HepG2 (cell line): ENCODE data around the gene ZCCHC10. TPM values are rescaled to one million over a fixed set of nuclear protein-coding genes. Genes with fewer than 3 reads are reported as not detected.

Experiments
- HDAC1 ChIP-seq: sonication (generic); formaldehyde crosslinking; IDR thresholded peaks from 2 replicates; pipeline ENCODE4 v1.5.1; 2020; ENCODE audit warnings: mild to moderate bottlenecking, missing genetic modification reagents
- HINFP ChIP-seq: sonication (generic); formaldehyde crosslinking; IDR thresholded peaks from 2 replicates; pipeline ENCODE4 v1.4.0; 2020; ENCODE audit warnings: low read depth, mild to moderate bottlenecking, missing genetic modification reagents
- KIAA2018 ChIP-seq: sonication (generic); formaldehyde crosslinking; IDR thresholded peaks from 2 replicates; pipeline ENCODE4 v1.5.0; 2020; ENCODE audit warnings: mild to moderate bottlenecking, missing genetic modification reagents, borderline replicate concordance
- NFYC ChIP-seq: IDR thresholded peaks from 2 replicates; pipeline ENCODE4 v1.6.1; 2016; ENCODE audit warnings: missing genetic modification reagents, missing compliant biosample characterization
- POLR2AphosphoS5 ChIP-seq: IDR thresholded peaks from 2 replicates; pipeline ENCODE4 v1.6.1; 2012; ENCODE audit warnings: low read depth, low read length
- SMARCC2 ChIP-seq: fragments of 450-650 bp; IDR thresholded peaks from 2 replicates; pipeline ENCODE4 v1.6.1; 2017; ENCODE audit warnings: antibody characterized with exemption, mild to moderate bottlenecking
- TEAD3 ChIP-seq: optimal IDR thresholded peaks from 2 replicates; pipeline ENCODE3; 2016; ENCODE audit warnings: borderline replicate concordance
- ZNF343 ChIP-seq: sonication (generic); formaldehyde crosslinking; IDR thresholded peaks from 2 replicates; pipeline ENCODE4 v1.4.0; 2020; ENCODE audit warnings: mild to moderate bottlenecking, missing genetic modification reagents
- ZNF670 ChIP-seq: sonication (generic); formaldehyde crosslinking; IDR thresholded peaks from 2 replicates; pipeline ENCODE4 v1.8.0; 2022; ENCODE audit warnings: mild to moderate bottlenecking, missing genetic modification reagents, borderline replicate concordance
- ZNF790 ChIP-seq: sonication (generic); formaldehyde crosslinking; IDR thresholded peaks from 2 replicates; pipeline ENCODE4 v1.8.0; 2022; ENCODE audit warnings: missing genetic modification reagents, mild to moderate bottlenecking, borderline replicate concordance
- polyA plus RNA-seq, 8 experiments: library from polyadenylated mRNA; depleted of rRNA in 3 of 8; stranded (reverse) in 7 of 8; unstranded in 1 of 8; fragments of >200 nt; fragmentation: Illumina TruSeq in 4 of 8; extraction: Trizol in 4 of 8; gene quantifications; 2 replicates each; pipeline versions ENCODE4 v1.2.1 to v1.2.3, GENCODE V29; 2011 to 2016; ENCODE audit warnings: low read depth in 4 of 8, missing spikeins in 1 of 8, mixed read lengths in 1 of 8; ENCODE audit not compliant: insufficient read depth in 1 of 8
- total RNA-seq, 5 experiments: library from RNA; depleted of rRNA; stranded (reverse); fragments of >200 nt; fragmentation: Illumina TruSeq; extraction: Trizol; gene quantifications; 2 replicates each; pipeline ENCODE4 v1.2.3, GENCODE V29; 2016; ENCODE audit warnings: low read depth in 1 of 5
- TF ChIP-seq, protein P1 (sequence below): sonication (generic); formaldehyde crosslinking; IDR thresholded peaks from 2 replicates; pipeline ENCODE4 v1.4.0; 2020; ENCODE audit warnings: missing genetic modification reagents
- TF ChIP-seq, protein P2 (sequence below): sonication (generic); formaldehyde crosslinking; IDR thresholded peaks from 2 replicates; pipeline ENCODE4 v1.9.0; 2021; ENCODE audit warnings: missing genetic modification reagents, borderline replicate concordance
- TF ChIP-seq, protein P3 (sequence below): sonication (generic); formaldehyde crosslinking; conservative IDR thresholded peaks from 2 replicates; pipeline ENCODE4 v1.4.0; 2020; ENCODE audit warnings: missing genetic modification reagents

Gene ZCCHC10
- total and polyA plus RNA-seq, 2 of the 13 experiments (the other 11 are each of a cell fraction or from before 2014, with no cell fraction given): 40.7 to 48.2 TPM

DNA sequence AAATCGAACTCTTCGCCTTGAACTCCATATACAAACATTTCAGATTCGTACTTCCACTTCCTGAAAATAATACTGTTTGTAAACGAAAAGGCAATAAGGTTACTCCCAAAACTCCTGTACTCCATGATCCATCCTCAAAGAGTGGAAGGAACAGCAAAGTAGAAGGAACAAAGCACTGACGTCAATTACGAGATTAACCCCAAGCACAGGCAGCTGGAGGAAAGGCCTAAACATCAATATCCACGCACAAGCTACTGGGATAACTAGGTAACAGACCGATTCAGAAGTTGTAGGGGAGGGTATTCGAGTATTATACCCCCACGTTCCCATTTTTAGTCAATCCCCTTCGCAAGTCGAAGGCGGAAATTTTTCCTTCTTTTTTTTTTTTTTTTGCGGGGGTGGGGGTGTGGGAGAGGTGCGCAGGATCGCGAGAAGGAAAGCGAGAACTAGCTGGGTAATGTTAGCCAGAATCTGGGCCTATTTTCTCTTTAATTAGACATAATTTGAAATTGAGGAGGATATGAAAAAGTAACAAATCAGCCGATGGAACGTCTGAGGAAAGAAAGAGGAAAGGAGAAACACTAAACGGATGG lies 63.8 kb downstream of the ZCCHC10 start (continued):
- TF ChIP-seq ZNF790 (CRISPR knock-in tag) (no peak), HINFP (CRISPR knock-in tag) (no peak), HDAC1 (CRISPR knock-in tag) (no peak), SMARCC2 (no peak), POLR2AphosphoS5 (no peak), TEAD3 (CRISPR knock-in tag) (no peak), ZNF343 (no peak), ZNF670 (no peak), NFYC (no peak), KIAA2018 (CRISPR knock-in tag) (no peak)
- TF ChIP-seq, protein P1, sequence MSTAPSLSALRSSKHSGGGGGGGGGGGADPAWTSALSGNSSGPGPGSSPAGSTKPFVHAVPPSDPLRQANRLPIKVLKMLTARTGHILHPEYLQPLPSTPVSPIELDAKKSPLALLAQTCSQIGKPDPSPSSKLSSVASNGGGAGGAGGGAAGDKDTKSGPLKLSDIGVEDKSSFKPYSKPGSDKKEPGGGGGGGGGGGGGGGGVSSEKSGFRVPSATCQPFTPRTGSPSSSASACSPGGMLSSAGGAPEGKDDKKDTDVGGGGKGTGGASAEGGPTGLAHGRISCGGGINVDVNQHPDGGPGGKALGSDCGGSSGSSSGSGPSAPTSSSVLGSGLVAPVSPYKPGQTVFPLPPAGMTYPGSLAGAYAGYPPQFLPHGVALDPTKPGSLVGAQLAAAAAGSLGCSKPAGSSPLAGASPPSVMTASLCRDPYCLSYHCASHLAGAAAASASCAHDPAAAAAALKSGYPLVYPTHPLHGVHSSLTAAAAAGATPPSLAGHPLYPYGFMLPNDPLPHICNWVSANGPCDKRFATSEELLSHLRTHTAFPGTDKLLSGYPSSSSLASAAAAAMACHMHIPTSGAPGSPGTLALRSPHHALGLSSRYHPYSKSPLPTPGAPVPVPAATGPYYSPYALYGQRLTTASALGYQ (CRISPR knock-in tag): no peak
- TF ChIP-seq, protein P2, sequence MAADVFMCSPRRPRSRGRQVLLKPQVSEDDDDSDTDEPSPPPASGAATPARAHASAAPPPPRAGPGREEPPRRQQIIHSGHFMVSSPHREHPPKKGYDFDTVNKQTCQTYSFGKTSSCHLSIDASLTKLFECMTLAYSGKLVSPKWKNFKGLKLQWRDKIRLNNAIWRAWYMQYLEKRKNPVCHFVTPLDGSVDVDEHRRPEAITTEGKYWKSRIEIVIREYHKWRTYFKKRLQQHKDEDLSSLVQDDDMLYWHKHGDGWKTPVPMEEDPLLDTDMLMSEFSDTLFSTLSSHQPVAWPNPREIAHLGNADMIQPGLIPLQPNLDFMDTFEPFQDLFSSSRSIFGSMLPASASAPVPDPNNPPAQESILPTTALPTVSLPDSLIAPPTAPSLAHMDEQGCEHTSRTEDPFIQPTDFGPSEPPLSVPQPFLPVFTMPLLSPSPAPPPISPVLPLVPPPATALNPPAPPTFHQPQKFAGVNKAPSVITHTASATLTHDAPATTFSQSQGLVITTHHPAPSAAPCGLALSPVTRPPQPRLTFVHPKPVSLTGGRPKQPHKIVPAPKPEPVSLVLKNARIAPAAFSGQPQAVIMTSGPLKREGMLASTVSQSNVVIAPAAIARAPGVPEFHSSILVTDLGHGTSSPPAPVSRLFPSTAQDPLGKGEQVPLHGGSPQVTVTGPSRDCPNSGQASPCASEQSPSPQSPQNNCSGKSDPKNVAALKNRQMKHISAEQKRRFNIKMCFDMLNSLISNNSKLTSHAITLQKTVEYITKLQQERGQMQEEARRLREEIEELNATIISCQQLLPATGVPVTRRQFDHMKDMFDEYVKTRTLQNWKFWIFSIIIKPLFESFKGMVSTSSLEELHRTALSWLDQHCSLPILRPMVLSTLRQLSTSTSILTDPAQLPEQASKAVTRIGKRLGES: no peak
- TF ChIP-seq, protein P3, sequence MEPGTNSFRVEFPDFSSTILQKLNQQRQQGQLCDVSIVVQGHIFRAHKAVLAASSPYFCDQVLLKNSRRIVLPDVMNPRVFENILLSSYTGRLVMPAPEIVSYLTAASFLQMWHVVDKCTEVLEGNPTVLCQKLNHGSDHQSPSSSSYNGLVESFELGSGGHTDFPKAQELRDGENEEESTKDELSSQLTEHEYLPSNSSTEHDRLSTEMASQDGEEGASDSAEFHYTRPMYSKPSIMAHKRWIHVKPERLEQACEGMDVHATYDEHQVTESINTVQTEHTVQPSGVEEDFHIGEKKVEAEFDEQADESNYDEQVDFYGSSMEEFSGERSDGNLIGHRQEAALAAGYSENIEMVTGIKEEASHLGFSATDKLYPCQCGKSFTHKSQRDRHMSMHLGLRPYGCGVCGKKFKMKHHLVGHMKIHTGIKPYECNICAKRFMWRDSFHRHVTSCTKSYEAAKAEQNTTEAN (CRISPR knock-in tag): no peak
